Glutamatergic neuron (in vitro differentiated cells): ENCODE results near the gene NR2C1. TPM values are rescaled to one million over a fixed set of nuclear protein-coding genes. Genes with fewer than 3 reads are reported as not detected.

Source experiments
- DNase-seq: peaks from one replicate; pipeline ENCODE4 v3.0.0; 2022
- H3K27ac Mint-ChIP-seq: one replicate; pipeline ENCODE4 v1.8.0; 2020; ENCODE audit warnings: mild to moderate bottlenecking, mixed read lengths, inconsistent platforms; ENCODE audit not compliant: unreplicated experiment
- H3K27me3 Mint-ChIP-seq: one replicate; pipeline ENCODE4 v1.8.0; 2020; ENCODE audit warnings: mild to moderate bottlenecking, moderate library complexity, mixed read lengths, inconsistent platforms; ENCODE audit not compliant: unreplicated experiment
- H3K36me3 Mint-ChIP-seq: one replicate; pipeline ENCODE4 v1.8.0; 2020; ENCODE audit warnings: mild to moderate bottlenecking, mixed read lengths, inconsistent platforms; ENCODE audit not compliant: unreplicated experiment
- H3K4me1 Mint-ChIP-seq: one replicate; pipeline ENCODE4 v1.8.0; 2020; ENCODE audit warnings: mild to moderate bottlenecking, low read depth, mixed read lengths, inconsistent platforms; ENCODE audit not compliant: unreplicated experiment
- H3K4me3 Mint-ChIP-seq: one replicate; pipeline ENCODE4 v1.8.0; 2020; ENCODE audit warnings: mild to moderate bottlenecking, mixed read lengths, inconsistent platforms; ENCODE audit not compliant: unreplicated experiment
- H3K9me3 Mint-ChIP-seq: one replicate; pipeline ENCODE4 v1.8.0; 2020; ENCODE audit warnings: mild to moderate bottlenecking, moderate library complexity, mixed read lengths, inconsistent platforms; ENCODE audit not compliant: unreplicated experiment
- total RNA-seq: library from RNA; stranded (reverse); fragmentation: NEBNext Ultra II Directional; extraction: Animal tissue kit (Norgen Biotek cat#: 25700); gene quantifications from one replicate; pipeline ENCODE4 v1.2.1, GENCODE V29; 2021; ENCODE audit not compliant: unreplicated experiment
- TF ChIP-seq, protein P1 (sequence below): fragments of 200-600 bp; sonication (generic); IDR thresholded peaks from one replicate; pipeline ENCODE4 v1.5.0; 2021; ENCODE audit not compliant: partially characterized antibody, unreplicated experiment

Gene NR2C1
- total RNA-seq, 1 donor from 2014 or later: 63.8 TPM

GRCh38 chr12:95083938-95084337 lies 10.5 kb upstream of the NR2C1 start:
- Mint-ChIP-seq H3K27me3 (no peaks in the 10 kb centered on the region), H3K27ac (no peak overlapping the region), H3K9me3 (no peaks in the 10 kb centered on the region), H3K4me1 (peaks cover 6% of the 10 kb centered on the region), H3K36me3 (no peaks in the 10 kb centered on the region), H3K4me3 (no peak overlapping the region)
- DNase-seq: no peak
- TF ChIP-seq, protein P1, sequence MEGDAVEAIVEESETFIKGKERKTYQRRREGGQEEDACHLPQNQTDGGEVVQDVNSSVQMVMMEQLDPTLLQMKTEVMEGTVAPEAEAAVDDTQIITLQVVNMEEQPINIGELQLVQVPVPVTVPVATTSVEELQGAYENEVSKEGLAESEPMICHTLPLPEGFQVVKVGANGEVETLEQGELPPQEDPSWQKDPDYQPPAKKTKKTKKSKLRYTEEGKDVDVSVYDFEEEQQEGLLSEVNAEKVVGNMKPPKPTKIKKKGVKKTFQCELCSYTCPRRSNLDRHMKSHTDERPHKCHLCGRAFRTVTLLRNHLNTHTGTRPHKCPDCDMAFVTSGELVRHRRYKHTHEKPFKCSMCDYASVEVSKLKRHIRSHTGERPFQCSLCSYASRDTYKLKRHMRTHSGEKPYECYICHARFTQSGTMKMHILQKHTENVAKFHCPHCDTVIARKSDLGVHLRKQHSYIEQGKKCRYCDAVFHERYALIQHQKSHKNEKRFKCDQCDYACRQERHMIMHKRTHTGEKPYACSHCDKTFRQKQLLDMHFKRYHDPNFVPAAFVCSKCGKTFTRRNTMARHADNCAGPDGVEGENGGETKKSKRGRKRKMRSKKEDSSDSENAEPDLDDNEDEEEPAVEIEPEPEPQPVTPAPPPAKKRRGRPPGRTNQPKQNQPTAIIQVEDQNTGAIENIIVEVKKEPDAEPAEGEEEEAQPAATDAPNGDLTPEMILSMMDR: no peak

GRCh38 chr12:95083471-95083870 lies 10.1 kb upstream of the NR2C1 start:
- no peak overlapping the region for H3K4me3 Mint-ChIP-seq
- H3K4me1 Mint-ChIP-seq: peaks cover 6% of the 10 kb centered on the region
- DNase-seq: no peak
- no peaks in the 10 kb centered on the region for H3K9me3 Mint-ChIP-seq
- H3K27ac Mint-ChIP-seq: no peak overlapping the region
- H3K36me3 Mint-ChIP-seq: no peaks in the 10 kb centered on the region
- no peaks in the 10 kb centered on the region for H3K27me3 Mint-ChIP-seq
- TF ChIP-seq, protein P1: no peak

DNA sequence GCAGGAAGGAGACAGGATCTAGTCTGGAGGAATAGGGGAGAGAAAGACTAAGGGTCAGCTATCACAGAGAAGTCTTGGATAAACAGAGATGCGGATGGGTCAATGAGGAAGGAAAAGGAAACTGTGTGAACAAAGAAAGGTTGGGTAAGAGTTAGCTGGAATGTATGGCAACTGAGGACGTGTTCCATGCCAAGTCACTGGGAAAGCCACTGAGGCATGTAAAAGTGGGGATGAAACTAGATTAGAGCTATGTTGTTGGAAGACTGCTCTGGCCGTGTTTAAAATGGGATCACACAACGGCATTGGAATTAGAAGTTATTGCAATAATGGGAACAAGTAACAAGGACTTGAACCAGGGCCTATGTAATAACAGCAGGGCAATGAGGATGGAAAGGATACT lies 3.9 kb upstream of the NR2C1 start:
- H3K4me1 Mint-ChIP-seq: no peaks in the 10 kb centered on the region
- DNase-seq: no peak
- H3K9me3 Mint-ChIP-seq: peaks cover 6% of the 10 kb centered on the region
- no peak overlapping the region for H3K27ac Mint-ChIP-seq
- H3K27me3 Mint-ChIP-seq: peaks cover 5% of the 10 kb centered on the region
- TF ChIP-seq, protein P1: no peak
- H3K36me3 Mint-ChIP-seq: no peaks in the 10 kb centered on the region
- H3K4me3 Mint-ChIP-seq: no peak overlapping the region

- no peak for DNase-seq
- no peaks in the 10 kb centered on the region for H3K36me3 Mint-ChIP-seq
- peaks cover 5% of the 10 kb centered on the region for H3K27me3 Mint-ChIP-seq
- H3K27ac Mint-ChIP-seq: no peak overlapping the region
- TF ChIP-seq, protein P1: no peak
- H3K4me3 Mint-ChIP-seq: no peak overlapping the region
- no peaks in the 10 kb centered on the region for H3K4me1 Mint-ChIP-seq
- peaks cover 6% of the 10 kb centered on the region for H3K9me3 Mint-ChIP-seq
Observed at GRCh38 chr12:95074766-95075165, 1.3 kb upstream of the NR2C1 start.

DNA sequence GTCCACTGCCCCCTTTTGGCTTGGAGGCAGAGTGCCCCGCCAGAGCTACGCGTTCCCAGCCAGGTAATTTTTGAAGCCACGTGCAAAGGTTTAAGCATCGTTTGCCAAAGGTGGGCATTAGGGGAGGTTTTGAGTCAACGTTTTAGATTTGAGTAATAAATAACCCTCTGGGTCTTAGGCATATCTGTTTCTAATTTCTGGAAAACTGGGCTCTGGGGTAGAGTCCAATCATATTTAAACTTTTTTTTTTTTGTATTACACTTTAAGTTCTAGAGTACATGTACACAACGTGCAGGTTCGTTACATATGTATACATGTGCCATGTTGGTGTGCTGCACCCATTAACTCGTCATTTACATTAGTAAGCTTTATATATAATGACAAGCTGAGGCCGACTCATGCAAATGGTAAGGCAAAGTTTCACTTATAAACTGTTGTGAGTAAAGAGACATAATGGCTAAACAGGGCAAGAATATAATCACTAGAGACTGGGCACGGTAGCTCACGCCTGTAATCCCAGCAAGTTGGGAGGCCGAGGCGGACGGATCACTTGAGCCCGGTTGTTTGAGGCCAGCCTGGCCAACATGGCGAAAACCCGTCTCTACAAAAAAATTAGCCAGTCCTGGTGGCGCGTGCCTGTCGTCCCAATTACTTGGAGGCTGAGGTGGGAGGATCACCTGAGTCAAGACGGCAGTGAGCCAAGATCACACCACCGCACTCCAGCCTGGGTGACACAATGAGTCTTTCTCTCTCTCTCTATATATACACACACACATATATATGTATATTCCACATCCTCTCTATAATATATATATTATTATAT lies 491 bp upstream of the NR2C1 start:
- no peaks in the 10 kb centered on the region for H3K36me3 Mint-ChIP-seq
- H3K27me3 Mint-ChIP-seq: peaks cover 5% of the 10 kb centered on the region
- TF ChIP-seq, protein P1: peak; percentile 62
- H3K4me3 Mint-ChIP-seq: peak overlapping the region; percentile 89
- H3K27ac Mint-ChIP-seq: peak overlapping the region; percentile 85
- H3K4me1 Mint-ChIP-seq: no peaks in the 10 kb centered on the region
- peaks cover 6% of the 10 kb centered on the region for H3K9me3 Mint-ChIP-seq
- DNase-seq: no peak
